ENCODE measurements around the gene PPIH. TPM values are rescaled to one million over a fixed set of nuclear protein-coding genes. Genes with fewer than 3 reads are reported as not detected.
A peak's percentile ranks its signal among the peaks of the same experiment; 100 is the strongest.

Gene PPIH
- polyA plus RNA-seq, 3 donors = 28.1 to 31.0 (median 28.8) TPM

DNA sequence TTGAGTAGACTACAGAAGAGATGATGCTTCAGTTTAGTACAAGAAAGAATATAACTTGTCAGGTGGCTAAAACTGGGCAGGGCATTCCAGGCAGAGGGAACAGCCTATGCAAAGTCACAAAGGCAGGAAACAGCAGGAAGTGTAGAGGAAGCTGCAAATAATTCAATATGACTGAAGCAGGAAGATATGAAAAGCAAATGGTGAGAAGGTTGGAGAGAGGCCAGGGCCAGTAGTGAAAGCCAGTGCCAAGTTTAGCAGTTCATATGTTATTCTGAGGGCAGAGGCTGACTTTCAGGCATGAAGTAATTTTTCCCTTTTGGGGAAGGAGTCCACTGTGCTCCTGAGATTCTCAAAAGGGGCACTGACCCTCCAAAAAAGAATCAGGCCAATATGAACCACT is 16.0 kb downstream of the PPIH start:
- Histone ChIP-seq H3K9ac (ENCODE audit: insufficient read depth, low read length, poor library complexity, severe bottlenecking) (no peak overlapping the region), H3K4me3 (replicated peaks in 1 of 3; ENCODE audit: low read depth in 2 of 3, low read length in 3 of 3) (no peak overlapping the region), H3K27me3 (ENCODE audit: control insufficient read depth in 2 of 2, insufficient read depth in 2 of 2, low read length in 2 of 2) (no peaks in the 10 kb centered on the region), H2AFZ (ENCODE audit: insufficient read depth, low read depth, low read length, poor library complexity, severe bottlenecking) (no peak overlapping the region), H3K36me3 (replicated peaks in 1 of 2; ENCODE audit: control insufficient read depth in 1 of 2, insufficient read depth in 2 of 2, low read length in 2 of 2) (peaks cover 24 to 64% of the 10 kb centered on the region in 2 donors), H3K4me1 (ENCODE audit: control insufficient read depth in 1 of 2, insufficient read depth in 2 of 2, low read length in 2 of 2) (no peaks in the 10 kb centered on the region), H3K9me3 (replicated peaks in 1 of 2; ENCODE audit: control insufficient read depth in 1 of 2, insufficient read depth in 1 of 2, low read length in 2 of 2) (no peaks in the 10 kb centered on the region), H3K79me2 (ENCODE audit: insufficient read depth, low read length) (no peaks in the 10 kb centered on the region), H3K27ac (ENCODE audit: low read depth in 1 of 2, low read length in 2 of 2) (no peak overlapping the region), H4K20me1 (ENCODE audit: insufficient read depth, low read length) (no peaks in the 10 kb centered on the region), H3K4me2 (replicated peaks; ENCODE audit: extremely low read depth, low read length, poor library complexity, severe bottlenecking) (no peak overlapping the region)
- Mint-ChIP-seq H3K4me1 (no peaks in the 10 kb centered on the region), H3K27ac (peak overlapping the region in 1 of 7 donors; percentile 6), H3K36me3 (peaks cover 41 to 48% of the 10 kb centered on the region in 2 donors), H3K9me3 (no peaks in the 10 kb centered on the region), H3K4me3 (no peak overlapping the region), H3K27me3 (ENCODE audit: low read depth in 3 of 3) (peaks cover 0 to 2% (median 0%) of the 10 kb centered on the region in 3 donors)
- no peak for DNase-seq
- TF ChIP-seq CTCF (IDR thresholded peaks at IDR 0.05) = no peak
- intact Hi-C loops (cut with micrococcal nuclease) = no loop called here

- Histone ChIP-seq H3K36me3 (replicated peaks in 1 of 2; ENCODE audit: control insufficient read depth in 1 of 2, insufficient read depth in 2 of 2, low read length in 2 of 2) (peaks cover 21 to 61% of the 10 kb centered on the region in 2 donors), H3K4me2 (replicated peaks; ENCODE audit: extremely low read depth, low read length, poor library complexity, severe bottlenecking) (no peak overlapping the region), H3K4me1 (ENCODE audit: control insufficient read depth in 1 of 2, insufficient read depth in 2 of 2, low read length in 2 of 2) (no peaks in the 10 kb centered on the region), H3K27ac (ENCODE audit: low read depth in 1 of 2, low read length in 2 of 2) (no peak overlapping the region), H4K20me1 (ENCODE audit: insufficient read depth, low read length) (no peaks in the 10 kb centered on the region), H3K4me3 (replicated peaks in 1 of 3; ENCODE audit: low read depth in 2 of 3, low read length in 3 of 3) (no peak overlapping the region), H3K9me3 (replicated peaks in 1 of 2; ENCODE audit: control insufficient read depth in 1 of 2, insufficient read depth in 1 of 2, low read length in 2 of 2) (no peaks in the 10 kb centered on the region), H2AFZ (ENCODE audit: insufficient read depth, low read depth, low read length, poor library complexity, severe bottlenecking) (no peak overlapping the region), H3K9ac (ENCODE audit: insufficient read depth, low read length, poor library complexity, severe bottlenecking) (no peak overlapping the region), H3K27me3 (ENCODE audit: control insufficient read depth in 2 of 2, insufficient read depth in 2 of 2, low read length in 2 of 2) (no peaks in the 10 kb centered on the region), H3K79me2 (ENCODE audit: insufficient read depth, low read length) (no peaks in the 10 kb centered on the region)
- H3K4me1 Mint-ChIP-seq = no peaks in the 10 kb centered on the region
- no CpG with 5 or more reads among the region's 1 CpG for WGBS (ENCODE audit: insufficient coverage)
- no peak overlapping the region for H3K27ac Mint-ChIP-seq
- H3K4me3 Mint-ChIP-seq = no peak overlapping the region
- peaks cover 41 to 46% of the 10 kb centered on the region in 2 donors for H3K36me3 Mint-ChIP-seq
- H3K27me3 Mint-ChIP-seq (ENCODE audit: low read depth in 3 of 3) = peaks cover 0 to 2% (median 0%) of the 10 kb centered on the region in 3 donors
- intact Hi-C loops (cut with micrococcal nuclease) = no loop called here
- DNase-seq = no peak
- no peak for TF ChIP-seq CTCF (IDR thresholded peaks at IDR 0.05)
- H3K9me3 Mint-ChIP-seq = no peaks in the 10 kb centered on the region
Observed at GRCh38 chr1:42674682-42675081, 16.5 kb downstream of the PPIH start.

Measured in CD14-positive monocyte (primary cell).